ENCODE results near the gene TLE7.

Gene TLE7

DNA sequence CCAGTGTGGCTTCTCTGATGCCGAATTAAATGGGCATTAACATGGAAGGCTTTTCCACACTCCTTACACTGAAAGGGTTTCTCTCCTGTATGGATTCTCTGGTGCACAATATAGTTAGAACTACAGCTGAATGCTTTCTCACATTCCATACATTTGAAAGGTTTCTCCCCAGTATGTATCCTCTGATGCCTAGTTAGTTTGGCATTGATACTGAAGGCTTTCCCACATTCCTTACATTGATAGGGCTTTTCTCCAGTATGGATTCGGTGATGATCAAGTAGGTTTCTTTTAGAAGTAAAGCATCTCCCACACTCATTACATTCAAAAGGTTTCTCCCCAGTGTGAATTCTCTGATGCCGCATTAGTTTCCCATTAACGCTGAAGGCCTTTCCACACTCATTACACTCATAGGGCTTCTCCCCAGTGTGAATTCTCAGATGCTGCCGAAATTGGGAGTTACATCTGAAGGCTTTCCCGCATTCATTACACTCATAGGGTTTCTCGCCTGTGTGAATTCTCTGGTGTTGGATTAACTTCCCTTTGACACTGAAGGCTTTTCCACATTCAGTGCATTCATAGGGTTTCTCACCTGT lies 6.5 kb upstream of the TLE7 start:
- no peak for DNase-seq (ENCODE audit: low spot score)

DNA sequence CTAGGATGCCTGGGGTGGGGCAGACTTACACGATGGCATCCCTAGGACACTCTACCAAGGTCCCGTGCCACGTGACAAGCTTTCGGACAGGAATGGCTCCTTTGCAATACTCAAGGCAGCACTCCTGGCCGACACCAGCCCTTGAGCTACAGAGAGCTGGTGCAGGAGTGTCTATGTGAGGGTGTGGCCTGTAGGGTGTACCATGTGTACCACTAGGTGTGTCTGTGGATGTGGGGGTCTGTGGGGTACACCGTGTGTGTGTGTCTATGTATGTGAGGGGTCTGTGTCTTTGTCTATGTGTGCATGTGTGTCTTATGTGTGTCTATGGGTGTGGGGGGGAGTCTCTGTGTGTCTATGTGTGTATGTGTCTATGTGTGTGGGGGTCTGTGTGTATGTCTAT lies 1.9 kb upstream of the TLE7 start:
- DNase-seq (ENCODE audit: low spot score), result no peak

DNA sequence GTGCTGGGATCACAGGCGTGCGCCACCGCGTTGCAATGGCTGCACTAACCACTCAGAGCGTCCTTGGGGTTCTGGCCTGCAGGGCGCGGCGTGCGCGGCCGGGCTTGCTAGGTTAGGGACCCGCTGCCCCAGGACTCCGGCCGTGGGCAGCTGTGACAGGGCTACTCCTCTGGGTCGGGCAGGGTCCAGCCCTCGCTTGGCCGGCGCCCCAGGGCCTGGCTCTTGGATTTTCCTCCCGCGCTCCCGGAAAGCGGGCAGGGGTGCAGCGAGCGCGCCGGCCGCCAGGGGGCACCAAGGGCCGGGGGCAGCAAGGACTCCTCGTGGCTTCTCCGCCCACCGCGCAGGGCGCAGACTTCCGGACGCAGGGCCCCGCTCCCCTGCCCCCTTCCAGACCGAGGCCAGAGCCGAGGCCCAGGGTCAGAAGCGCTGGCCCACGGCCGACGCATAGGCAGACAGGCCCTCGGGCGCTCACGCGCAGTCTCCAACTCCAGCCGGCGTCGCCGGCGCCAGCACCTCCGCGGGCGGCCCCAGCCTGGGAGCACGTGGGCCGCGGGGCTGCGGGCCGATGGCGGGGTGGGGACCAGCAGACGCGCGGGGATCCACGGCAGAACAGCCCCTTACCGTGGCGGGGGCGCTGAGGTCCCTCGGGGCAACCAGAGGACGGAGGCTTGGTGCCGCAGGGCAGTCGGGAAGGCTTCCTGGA lies 355 bp downstream of the TLE7 start:
- no peak for DNase-seq (ENCODE audit: low spot score)

DNA sequence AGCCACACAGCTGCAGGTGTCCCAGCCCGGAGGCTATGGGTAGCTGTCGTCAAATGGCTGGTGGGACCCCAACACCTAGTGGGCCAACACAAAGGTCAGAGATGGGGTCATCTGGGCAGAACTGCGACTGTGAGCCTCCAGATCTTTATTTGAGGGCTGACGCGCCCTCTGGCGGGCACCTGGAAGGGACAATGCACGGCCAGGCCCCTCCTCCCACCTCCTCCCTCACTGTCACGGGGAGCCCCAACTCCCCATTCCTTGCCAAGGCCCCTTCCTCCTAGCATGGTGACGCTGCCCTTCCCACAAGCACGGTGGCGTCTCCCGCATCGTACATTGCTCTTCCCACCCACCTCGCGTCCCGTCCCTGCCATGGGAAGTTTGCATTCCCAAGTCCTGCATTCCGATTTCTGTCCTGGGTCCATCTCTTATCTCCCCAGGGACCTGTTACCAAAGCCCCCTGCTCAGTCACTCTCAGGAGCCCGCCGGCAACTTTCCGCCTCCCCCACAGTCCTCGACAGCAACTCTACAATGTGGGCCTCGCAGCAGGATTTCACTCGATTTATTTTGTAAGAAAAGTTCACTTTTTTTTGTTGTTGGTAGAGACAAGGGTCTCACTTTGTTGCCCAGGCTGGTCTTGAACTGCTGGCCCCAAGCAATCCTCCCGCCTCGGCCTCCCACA lies 1.0 kb downstream of the TLE7 start:
- DNase-seq (ENCODE audit: low spot score), result peak; percentile 30

DNA sequence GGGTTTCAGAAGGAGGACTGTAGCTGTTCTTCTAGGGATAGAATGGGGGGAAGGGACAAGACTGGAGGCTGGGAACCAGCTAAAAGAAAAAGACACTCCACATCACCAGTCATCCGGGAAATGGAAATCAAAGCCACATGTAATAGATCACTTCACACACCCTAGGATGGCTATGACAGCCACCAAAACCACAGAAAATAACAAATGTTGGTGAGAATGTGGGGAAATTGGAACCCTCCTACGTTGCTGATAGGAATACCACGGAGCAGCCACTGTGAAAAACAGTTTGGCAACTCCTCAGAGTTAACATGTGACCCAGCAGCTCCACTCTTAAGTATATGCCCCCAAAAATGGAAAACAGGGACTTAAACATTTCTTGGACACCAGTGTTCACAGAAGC lies 2.3 kb downstream of the TLE7 start:
- DNase-seq (ENCODE audit: low spot score), result no peak

DNA sequence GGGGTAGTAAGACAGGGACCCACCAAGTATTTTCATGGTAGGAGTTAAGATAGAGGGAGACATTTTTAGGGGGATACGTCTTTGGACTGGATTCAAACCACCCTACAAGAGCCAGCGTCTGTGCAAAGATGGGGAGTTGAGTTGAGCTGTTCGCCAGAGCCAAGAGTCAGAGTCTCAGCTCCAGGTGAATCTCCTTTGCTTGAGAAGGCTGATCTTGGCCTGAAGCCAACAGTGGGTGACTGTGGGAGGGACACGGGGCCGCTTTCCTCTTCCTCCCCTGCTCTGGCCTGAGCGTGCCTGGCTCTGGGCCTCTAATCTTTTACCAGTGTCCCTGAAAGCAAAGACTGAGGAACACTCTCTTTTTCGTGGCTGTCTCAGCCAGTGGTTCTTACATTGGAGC lies 5.4 kb downstream of the TLE7 start:
- no peak for DNase-seq (ENCODE audit: low spot score)

DNA sequence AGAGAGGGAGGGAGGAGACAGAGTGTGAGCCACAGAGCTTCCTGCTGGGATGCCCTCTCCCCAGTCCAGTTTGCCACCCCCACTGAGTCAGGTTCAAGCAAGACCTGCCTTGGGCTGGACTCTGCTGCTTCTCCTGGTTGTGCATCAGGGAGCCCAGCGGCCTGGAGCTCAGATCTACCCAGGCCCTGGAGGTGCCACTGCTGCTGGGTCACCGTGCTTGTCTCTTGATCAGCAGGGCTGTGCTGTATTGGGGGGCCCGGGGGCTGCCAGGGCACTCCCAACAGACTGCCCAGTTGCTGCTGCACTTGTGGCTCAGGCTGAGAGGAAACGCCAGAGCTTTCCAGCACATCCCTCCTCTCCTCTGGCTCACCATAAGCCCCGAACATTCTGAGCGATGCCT lies 8.9 kb downstream of the TLE7 start:
- no peak for DNase-seq (ENCODE audit: low spot score)

DNA sequence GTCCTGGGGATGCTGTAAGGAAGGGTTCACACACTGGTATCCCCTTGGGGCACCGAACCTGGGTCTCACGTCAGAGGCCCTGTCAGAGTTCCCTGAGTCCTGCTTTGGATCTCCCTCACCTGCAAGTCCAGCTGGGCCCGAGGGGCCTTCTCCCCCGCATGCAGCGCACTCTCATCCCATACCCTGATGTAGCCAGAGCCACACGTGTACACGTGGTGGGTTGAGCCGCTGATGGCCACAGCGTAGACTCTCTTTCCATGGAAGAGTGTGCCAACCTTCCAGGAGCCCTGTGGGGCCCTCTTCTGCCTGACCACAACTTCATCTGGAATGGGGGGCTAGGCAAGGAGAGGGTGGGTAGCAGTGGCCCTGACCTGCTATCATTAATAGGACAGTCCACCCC lies 9.9 kb downstream of the TLE7 start:
- no peak for DNase-seq (ENCODE audit: low spot score)

DNA sequence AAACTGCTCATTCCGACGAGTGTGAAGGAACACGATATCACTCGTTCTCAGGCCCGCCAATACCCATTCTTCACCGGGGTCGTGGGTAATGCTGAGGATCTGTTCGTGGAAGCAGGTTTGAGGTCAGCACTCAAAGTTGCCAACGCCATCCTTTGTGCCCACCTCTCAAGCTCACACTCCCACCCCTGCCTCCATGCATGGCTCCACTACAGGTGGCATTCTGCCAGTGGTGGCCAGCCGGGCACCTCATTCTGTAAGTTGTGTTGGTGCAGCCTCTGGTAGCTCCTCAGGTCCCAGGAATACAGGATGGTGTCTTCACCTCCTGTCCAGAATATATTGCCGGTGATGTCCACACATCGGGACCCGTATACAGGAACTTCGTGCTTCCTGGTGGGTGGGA lies 10.7 kb downstream of the TLE7 start:
- no peak for DNase-seq (ENCODE audit: low spot score)

DNA sequence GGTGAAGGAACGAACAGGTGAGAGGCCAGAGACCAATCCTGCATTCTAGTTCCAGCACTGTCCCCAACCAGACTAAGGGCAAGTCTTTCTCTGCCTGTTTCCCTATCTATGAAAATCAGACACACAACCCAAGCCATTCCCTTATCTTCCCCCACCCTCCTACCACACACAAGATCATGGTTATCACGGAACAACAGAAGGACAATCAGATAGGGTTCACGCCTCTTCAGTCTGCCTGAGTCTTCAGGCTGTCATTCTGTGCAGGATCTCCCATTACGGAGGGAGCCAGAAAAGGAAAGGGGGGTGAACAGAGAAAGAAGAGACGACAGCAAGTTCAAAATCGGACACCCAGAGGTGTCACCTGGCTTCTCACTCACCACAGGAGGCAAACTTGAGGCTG lies 11.1 kb downstream of the TLE7 start:
- no peak for DNase-seq (ENCODE audit: low spot score)

DNA sequence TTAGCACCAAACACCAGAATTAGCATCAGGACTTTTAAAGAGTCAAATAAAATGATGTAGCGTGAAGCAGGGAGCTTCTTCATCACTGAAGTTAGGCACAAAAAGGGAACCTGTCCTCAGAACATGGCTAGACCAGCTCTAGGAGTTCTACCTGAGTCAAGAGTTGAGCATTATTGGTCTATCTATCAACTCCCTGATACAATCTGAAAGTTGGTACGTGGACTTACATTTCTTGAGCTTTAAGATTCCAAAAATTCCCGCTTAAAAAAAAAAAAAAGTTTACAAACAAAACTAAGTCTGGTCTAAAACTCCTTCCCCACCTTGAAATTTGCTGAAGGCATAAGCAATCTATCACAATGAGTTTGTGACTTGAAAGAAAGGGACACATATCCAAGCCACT lies 12.3 kb downstream of the TLE7 start:
- DNase-seq (ENCODE audit: low spot score), result no peak

DNA sequence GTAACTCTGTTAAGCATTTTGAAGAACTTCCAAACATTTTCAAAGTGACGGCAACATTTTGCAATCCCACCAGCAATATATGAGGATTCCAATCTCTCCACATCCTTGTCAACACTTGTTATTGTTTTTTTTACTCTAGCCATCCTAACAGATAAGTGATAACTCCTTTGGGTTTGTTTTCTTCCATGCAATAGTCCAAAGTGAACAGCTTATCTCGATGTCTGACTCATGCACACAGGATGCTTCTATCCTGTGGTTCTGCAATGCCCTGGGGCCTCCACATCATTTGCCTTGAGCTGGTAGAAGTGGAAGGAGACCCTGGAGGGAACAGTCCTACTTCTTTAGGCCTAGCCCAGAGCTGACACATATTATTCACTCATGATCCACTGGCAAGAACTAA lies 13.0 kb downstream of the TLE7 start:
- no peak for DNase-seq (ENCODE audit: low spot score)

DNA sequence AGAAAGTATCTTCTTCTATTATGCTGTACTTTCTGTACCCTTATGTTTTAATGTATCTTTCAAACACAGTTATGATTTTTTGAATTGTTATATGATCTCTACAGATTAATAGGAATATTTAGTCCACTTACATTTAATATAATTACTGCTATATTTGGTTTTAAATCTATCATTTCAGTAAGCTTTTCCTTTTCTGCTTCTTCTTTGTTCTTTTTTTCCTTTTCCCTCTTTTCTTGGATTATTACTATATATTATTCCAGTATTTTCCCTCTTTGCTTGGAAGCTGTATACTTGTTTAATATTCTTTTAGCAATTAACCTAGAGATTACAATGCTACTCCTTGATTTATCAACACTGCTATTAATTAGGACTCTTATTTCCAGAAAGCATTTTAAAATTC lies 13.5 kb downstream of the TLE7 start:
- DNase-seq (ENCODE audit: low spot score), result no peak

DNA sequence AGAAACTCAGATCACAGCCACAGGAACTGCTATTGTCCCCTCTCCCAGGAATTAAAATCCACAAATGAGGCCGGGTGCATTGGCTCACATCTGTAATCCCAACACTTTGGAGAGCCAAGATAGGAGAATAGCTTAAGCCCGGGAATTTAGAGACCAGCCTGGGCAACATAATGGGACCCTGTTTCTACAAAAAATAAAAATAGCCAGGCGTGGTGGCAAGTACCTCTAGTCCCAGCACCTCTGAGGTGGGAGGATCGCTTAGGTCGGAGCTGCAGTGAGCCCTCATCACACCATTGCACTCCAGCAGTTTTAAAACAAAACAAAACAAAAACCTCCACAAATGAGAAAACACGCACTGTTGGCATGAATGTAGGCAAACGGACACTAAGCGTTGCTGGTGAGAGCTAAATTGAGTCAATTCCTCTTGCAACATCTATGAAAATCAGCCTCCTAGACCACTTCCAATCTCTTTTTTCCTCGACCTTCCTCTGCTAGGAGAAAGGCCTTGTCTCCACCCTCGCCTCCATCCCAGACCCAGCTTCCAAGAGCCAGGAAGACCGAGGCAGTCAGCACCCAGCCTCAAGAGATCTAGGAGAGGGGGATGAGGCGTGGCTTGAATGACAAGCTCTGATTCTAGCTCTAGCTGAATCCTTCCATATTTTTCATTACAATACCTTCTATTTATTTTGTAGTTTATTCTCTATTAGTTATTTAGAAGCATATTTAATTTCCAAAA lies 14.8 kb downstream of the TLE7 start:
- DNase-seq (ENCODE audit: low spot score), result no peak

DNA sequence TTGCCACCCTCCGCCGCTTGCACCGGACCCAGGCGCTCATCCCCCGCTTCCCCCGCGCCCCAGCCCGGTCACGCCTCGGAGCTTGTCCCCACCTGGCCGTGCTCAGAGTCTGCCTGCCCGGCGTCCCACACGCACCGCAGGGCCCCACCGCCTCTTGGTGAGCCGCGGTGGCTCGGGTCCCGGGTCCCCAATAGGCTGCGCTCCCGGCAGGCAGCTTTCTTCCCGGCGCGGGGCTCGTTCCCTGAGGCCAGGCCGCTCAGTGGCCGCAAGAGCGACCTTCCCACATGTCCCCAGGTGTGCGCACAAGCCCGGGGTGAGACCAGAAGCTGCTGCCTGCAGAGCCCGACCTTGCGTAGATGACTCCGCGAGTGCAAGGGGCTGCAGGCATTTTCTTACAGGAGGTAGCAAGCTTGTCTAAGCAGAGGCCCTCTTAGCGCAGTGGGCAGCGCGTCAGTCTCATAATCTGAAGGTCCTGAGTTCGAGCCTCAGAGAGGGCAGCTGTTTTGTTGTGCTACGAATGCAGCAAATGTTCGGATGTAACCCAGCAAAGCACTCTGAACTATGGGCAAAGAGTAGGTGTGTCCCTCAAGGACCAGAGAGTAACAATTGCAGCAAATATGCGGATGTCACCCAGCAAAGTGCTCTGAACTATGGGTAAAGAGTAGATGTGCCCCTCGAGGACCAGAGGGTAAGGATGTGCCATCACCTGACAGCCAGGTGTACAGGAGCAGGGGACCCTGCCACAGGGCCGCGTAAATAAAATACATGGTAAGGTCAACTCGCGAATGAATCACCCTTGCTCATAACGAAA lies 15.6 kb downstream of the TLE7 start:
- DNase-seq (ENCODE audit: low spot score), result peak; percentile 22

DNA sequence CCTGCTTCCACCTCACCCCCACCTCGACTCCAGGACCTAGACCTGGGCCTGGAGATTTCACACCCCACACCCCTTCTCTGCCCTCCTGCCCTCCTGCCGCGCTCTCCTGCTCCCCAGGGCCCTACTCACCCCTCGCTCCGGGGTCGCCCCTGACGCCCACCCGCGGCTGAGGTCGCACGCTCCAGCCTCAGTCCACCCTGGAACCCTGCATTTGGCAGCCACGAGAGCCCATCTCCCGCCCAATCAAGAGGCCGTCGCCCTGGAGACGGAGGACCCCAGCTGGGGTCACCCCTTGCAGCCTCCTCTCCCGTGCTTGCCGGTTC lies 16.1 kb downstream of the TLE7 start:
- DNase-seq (ENCODE audit: low spot score), result no peak

DNA sequence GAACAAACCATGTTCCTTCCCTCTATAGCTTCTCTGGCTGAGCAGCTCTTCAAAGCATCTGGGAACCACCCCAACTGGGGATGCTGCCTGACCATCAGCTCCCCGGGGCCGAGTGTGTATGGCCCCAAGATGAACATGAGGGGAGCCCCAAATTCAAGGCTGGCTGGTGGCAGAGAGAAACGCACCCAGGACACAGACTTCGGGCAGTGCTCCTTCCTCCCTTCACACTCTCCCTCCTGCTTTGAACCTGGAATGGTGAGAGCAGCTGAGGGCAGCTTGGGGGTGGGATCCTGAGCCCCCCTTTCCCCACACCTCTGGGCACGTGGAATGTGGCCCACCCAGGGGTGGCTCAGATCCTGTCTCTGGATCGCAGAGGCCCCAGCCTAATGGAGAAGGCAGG lies 17.2 kb downstream of the TLE7 start:
- DNase-seq (ENCODE audit: low spot score), result no peak

DNA sequence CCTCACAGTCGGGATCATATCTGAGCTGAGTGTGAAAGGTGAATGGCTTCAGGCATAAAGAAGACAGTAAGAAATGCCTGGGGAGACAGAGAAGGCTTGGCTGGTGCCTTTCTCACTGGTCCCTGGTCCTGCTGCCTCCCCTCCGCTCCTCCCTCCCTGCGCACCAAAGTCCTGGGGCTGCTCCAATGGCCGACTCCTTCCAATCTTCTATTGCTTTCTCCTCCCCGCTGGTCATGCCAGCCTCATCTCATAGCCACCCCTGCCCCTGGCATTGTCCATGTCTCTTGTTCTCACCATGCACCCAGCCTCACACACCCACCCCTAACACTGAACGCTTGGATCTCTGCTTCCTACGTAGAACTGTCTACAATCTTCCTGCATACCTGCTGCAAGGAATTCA lies 18.0 kb downstream of the TLE7 start:
- no peak for DNase-seq (ENCODE audit: low spot score)

DNA sequence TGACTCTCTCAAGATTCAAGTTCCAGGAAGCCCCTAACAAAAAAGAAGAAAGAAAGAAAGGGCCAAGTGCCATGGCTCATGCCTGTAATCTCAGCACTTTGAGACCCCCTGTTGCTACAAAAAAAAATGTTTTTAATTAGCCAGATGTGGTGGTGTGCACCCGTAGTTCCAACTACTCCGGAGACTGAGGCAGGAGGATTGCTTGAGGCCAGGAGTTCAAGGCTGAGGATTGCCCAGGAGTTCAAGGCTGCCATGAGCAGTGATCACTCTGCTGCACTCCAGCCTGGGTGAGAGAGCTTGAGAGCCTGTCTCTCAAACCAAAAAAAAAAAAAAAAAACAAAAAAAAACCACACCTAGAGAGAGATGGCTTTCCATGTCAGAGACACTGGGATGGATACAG lies 18.8 kb downstream of the TLE7 start:
- no peak for DNase-seq (ENCODE audit: low spot score)

DNA sequence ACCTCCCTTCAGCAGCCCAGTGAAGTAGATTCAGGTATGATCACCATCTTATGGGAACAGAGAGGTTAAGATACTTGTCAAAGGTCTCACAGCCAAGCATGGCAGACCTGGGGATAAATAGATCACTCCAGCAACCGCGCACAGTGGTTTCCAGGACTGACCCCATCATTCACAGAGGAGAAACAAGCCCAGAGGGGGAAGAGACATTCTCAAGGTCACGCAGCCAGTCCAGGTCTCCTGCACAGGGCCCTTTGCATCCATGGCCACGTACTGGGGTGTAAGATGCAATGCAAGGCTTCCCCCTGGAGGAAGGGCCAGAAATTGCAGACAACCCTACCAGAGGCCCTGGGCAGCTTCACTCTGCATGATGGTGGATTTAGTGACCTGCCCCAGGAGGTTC lies 19.9 kb downstream of the TLE7 start:
- peak; percentile 61 for DNase-seq (ENCODE audit: low spot score)

DNA sequence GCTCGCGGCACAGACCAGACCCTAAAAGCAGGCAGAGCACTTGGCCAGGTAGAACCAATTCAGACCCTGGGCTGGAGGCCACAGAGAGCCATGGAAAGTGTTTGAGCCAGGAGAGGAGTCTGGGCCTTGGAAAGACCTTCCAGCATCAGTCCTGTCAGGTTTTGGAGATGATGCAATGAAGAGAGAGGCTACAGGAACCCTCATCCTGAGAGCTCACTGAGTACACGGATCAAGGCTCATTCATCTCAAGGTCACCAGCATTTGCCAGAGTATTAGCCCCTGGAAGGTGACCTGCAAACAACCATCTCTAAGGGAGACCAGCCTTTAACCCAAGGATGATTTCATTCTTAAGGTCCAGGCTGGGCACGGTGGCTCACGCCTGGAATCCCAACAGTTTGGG lies 27.8 kb downstream of the TLE7 start:
- no peak for DNase-seq (ENCODE audit: low spot score)

DNA sequence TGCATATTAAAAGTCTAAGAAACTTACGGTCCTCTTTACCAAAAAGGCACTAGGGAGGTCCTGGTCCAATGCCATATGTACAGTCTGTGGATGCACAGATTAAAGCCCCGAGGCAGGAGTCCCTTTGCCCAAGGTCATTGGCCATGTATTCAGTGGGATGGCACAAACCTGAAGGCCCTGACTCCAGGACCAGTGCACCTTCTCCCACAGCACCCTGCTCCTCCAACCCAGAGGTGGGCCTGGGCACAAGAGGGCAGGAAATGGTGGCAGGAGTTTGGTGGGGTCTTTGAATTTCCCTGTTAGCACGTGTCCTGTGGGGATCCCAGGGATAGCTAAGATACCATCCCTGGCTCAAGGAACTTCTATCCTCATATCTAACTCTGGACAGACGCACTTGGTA lies 28.5 kb downstream of the TLE7 start:
- no peak for DNase-seq (ENCODE audit: low spot score)

Measured in NAMALWA (cell line).